ENCODE data around the gene ZNF524.
"Not testable (repeated sequence)": the region's sequence is repeated elsewhere in the genome, so short reads cannot be mapped to it uniquely, and the experiment has no call there.

The ZNF524 gene

DNA sequence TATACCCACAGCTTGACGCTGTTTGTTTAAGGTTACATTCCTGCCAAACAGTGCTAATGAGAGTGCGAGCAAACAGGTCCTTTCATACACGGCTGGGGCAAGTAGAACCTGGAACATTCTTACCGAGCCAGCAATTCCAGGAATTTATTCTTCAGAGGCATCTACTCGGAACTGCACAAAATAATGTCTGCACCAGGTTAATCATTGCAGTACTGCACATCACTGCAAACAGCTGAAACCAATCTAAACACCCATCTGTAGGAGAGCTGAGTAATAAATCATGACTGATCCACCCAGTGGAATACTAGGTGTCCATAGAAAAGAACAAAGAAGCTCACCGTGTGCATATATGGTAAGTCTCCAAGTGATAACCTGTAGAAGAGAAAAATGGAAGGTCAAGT, 18.3 kb upstream of the ZNF524 start:
- TF ChIP-seq, protein P1, sequence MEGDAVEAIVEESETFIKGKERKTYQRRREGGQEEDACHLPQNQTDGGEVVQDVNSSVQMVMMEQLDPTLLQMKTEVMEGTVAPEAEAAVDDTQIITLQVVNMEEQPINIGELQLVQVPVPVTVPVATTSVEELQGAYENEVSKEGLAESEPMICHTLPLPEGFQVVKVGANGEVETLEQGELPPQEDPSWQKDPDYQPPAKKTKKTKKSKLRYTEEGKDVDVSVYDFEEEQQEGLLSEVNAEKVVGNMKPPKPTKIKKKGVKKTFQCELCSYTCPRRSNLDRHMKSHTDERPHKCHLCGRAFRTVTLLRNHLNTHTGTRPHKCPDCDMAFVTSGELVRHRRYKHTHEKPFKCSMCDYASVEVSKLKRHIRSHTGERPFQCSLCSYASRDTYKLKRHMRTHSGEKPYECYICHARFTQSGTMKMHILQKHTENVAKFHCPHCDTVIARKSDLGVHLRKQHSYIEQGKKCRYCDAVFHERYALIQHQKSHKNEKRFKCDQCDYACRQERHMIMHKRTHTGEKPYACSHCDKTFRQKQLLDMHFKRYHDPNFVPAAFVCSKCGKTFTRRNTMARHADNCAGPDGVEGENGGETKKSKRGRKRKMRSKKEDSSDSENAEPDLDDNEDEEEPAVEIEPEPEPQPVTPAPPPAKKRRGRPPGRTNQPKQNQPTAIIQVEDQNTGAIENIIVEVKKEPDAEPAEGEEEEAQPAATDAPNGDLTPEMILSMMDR (IDR thresholded peaks at IDR 0.05; ENCODE audit: extremely low read depth, insufficient read depth, missing control alignments): no peak
- DNase-seq (ENCODE audit: low spot score): no peak
- in situ Hi-C loops (cut with MboI; ENCODE audit: low pct_unique_long_range_greater_than_20kb, low sequenced_read_pairs, unreplicated experiment): no loop called here

DNA sequence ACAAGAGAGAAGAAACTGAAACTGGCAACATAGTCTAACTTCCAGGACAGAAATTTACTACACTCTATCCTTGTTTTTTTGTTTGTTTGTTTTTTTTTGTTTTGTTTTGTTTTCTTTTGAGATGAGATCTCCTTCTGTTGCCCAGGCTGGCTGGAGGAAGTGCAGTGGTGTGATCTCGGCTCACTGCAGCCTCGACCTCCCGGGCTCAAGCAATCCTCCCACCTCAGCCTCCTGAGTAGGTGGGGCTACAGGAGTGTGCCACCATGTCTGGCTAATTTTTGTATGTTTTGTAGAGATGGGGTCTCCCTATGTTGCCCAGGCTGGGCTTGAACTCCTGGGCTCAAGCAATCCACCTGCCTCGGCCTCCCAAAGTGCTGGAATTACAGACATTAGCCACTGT, 17.8 kb upstream of the ZNF524 start:
- DNase-seq (ENCODE audit: low spot score): not testable (repeated sequence)

DNA sequence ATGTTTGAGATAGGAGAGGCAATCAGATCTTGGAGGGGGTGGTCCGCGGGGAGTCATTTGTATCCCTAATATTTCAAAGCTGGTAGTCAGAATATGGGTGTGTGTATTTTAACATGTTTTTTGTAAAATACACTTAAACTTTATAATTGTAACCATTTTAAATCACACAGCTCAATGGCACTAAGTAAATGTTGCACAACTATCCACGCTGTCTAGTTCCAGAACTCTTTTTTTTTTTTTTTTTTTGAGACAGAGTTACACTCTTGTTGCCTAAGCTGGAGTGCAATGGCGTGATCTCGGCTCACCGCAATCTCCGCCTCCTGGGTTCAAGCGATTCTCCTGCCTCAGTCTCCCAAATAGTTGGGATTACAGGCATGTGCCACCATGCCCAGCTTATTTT, 16.2 kb upstream of the ZNF524 start:
- in situ Hi-C loops (cut with MboI; ENCODE audit: low pct_unique_long_range_greater_than_20kb, low sequenced_read_pairs, unreplicated experiment); DNase-seq (ENCODE audit: low spot score): not testable (repeated sequence)

More for the DNA sequence above, 17.8 kb upstream of the ZNF524 start:
- in situ Hi-C loops (cut with MboI; ENCODE audit: low pct_unique_long_range_greater_than_20kb, low sequenced_read_pairs, unreplicated experiment): not testable (repeated sequence)

DNA sequence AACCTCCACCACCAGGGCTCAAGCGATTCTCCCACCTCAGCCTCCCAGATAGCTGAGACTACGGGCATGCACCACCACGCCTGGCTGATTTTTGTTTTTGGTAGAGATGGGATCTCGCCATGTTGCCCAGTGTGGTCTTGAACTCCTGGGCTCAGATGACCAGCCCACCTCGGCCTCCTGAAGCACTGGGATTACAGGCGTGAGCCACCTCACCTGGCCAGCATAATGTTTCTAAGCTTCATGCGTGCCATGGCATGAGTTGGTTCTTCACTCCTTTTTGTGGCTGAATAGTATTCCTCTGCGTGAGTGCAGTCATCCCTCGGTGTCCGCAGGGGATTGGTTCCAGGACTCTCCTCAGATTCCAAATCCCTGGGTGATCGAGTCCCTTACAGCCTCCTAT, 15.2 kb upstream of the ZNF524 start:
- TF ChIP-seq, protein P1 (IDR thresholded peaks at IDR 0.05; ENCODE audit: extremely low read depth, insufficient read depth, missing control alignments): no peak
- no peak for DNase-seq (ENCODE audit: low spot score)
- in situ Hi-C loops (cut with MboI; ENCODE audit: low pct_unique_long_range_greater_than_20kb, low sequenced_read_pairs, unreplicated experiment): no loop called here

DNA sequence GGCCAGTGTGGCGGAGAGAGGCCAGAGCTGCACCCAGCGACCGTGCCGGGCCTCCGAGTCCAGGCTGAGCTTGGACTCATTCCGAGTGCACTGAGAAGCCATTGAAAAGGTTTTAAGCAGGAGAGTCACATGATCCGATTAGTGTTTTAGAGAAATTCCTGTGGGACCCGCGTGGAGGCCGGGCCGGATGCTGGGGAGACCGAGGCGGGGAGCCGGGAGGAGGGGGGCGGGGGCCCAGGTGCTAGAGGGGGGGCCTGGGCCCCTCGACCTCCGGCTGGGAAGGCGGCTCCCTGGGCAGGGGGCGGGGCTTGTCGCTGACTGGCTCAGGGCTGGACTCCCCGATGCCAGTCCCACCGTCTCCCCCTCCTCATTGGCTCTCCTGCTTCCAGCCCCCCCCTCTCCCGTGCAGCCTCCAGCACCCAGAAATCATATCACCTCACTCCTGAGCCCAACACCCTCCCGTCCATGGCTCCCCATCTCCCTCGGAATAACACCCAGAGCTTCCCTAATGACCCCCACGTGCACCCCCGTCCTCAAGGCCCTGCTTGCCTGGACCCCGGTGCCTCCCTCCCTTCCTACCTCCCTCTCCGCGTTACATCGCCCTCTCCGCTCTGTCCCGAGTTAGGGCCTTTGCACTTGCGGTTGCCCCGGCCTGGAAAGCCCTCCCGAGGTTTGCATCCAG, 14.3 kb upstream of the ZNF524 start:
- peak; percentile 76 for DNase-seq (ENCODE audit: low spot score)
- TF ChIP-seq, protein P1 (IDR thresholded peaks at IDR 0.05; ENCODE audit: extremely low read depth, insufficient read depth, missing control alignments): no peak
- in situ Hi-C loops (cut with MboI; ENCODE audit: low pct_unique_long_range_greater_than_20kb, low sequenced_read_pairs, unreplicated experiment): no loop called here

DNA sequence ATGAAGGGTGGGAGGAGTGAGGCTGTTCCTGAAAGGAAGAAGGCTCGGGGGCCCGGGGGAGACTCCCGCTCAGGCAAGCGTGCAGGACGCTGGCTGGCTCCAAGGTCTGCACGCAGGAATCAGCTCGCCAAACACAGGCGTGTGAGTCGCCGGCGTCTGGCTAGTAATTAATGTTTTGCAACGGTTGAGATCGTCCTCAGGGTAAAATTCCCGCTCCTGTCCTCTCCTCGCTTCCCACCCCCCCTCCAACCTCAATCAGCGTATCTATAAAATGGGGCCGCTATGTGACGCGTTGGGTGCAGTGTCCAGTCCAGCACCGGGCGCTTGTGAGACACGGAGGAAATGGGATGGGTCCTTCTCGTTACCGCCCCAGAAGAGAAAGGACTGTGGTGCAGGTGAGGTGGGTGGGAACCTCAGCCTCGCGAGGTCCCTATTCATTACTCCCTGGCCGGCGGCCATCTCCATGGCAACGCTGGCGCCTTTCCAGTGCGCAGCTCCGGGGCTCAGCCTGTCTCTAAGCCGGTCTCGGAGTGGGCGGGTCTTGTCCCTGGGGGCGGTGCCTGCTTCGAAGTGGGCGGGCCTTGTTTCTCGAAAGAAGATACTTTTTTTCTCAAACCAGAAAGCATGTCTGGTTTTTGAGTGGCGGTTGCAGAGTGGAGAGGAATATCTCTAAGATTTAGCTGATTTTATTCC, 13.0 kb upstream of the ZNF524 start:
- DNase-seq (ENCODE audit: low spot score): peak; percentile 97
- TF ChIP-seq, protein P1 (IDR thresholded peaks at IDR 0.05; ENCODE audit: extremely low read depth, insufficient read depth, missing control alignments): no peak
- in situ Hi-C loops (cut with MboI; ENCODE audit: low pct_unique_long_range_greater_than_20kb, low sequenced_read_pairs, unreplicated experiment): no loop called here

DNA sequence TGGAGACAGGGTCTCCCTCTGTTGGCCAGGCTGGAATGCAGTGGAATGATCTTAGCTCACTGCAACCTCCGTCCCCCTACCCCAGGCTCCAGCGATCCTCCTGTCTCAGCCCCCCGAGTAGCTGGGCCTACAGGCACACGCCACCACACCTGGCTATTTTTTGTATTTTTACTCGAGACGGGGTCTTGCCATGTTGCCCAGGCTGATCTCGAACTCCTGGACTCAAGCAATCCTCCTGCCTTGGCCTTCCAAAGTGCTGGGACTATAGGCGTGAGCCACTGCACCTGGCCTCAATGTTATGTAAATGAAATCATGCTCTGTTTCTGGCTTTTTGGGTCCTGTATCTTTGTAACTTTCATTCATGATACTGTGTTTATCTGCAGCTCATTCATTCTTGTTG, 11.3 kb upstream of the ZNF524 start:
- in situ Hi-C loops (cut with MboI; ENCODE audit: low pct_unique_long_range_greater_than_20kb, low sequenced_read_pairs, unreplicated experiment): no loop called here
- no peak for DNase-seq (ENCODE audit: low spot score)
- TF ChIP-seq, protein P1 (IDR thresholded peaks at IDR 0.05; ENCODE audit: extremely low read depth, insufficient read depth, missing control alignments): no peak

Data from GM13977 (cell line).